ENCODE results near the gene PARD3. TPM values are rescaled to one million over a fixed set of nuclear protein-coding genes. Genes with fewer than 3 reads are reported as not detected.

Gene PARD3
- total RNA-seq, 1 experiment from 2014 or later: 51.8 TPM

DNA sequence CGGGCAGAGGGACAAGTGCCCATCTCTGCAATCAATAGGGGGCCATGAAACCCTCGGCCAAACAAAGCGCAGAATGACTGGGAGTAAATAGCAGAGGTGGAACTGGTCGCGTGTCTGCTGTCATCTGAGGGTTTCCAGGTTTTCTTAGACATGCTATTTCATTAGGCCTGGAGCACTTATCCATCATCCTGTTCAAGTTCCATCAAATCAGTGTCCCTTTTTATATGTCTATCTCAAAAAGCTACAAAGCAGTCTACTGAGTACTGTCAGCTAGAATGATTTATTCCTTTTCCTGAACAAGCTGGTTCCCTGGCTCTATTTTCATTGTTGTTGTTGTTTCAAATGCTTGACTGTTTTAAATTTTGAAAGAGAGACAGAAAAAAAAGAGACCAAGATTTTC, 590.5 kb downstream of the PARD3 start:
- H3K27me3 Mint-ChIP-seq (ENCODE audit: low read depth): no peaks in the 10 kb centered on the region
- H3K4me1 Mint-ChIP-seq: peaks cover 7% of the 10 kb centered on the region
- CTCF ChIA-PET: no interaction called here
- peaks cover 7% of the 10 kb centered on the region for H3K9me3 Mint-ChIP-seq
- no peak for DNase-seq (ENCODE audit: low spot score)
- TF ChIP-seq OVOL2 (CRISPR knock-in tag; IDR thresholded peaks at IDR 0.05; ENCODE audit: borderline replicate concordance): no peak
- no peak for TF ChIP-seq ETV6 (CRISPR knock-in tag; IDR thresholded peaks at IDR 0.05)
- TF ChIP-seq TEAD1 (CRISPR knock-in tag; IDR thresholded peaks at IDR 0.05): no peak
- no peak for TF ChIP-seq CBFB (CRISPR knock-in tag; IDR thresholded peaks at IDR 0.05; ENCODE audit: low read depth)
- no peak for TF ChIP-seq ZNF317 (CRISPR knock-in tag; IDR thresholded peaks at IDR 0.05; ENCODE audit: borderline replicate concordance, low read depth)
- no peak overlapping the region for H3K4me3 Mint-ChIP-seq
- no peak for ATAC-seq
- no peak overlapping the region for H3K27ac Mint-ChIP-seq
- POLR2A ChIA-PET: no interaction called here
- no peaks in the 10 kb centered on the region for H3K36me3 Mint-ChIP-seq

DNA sequence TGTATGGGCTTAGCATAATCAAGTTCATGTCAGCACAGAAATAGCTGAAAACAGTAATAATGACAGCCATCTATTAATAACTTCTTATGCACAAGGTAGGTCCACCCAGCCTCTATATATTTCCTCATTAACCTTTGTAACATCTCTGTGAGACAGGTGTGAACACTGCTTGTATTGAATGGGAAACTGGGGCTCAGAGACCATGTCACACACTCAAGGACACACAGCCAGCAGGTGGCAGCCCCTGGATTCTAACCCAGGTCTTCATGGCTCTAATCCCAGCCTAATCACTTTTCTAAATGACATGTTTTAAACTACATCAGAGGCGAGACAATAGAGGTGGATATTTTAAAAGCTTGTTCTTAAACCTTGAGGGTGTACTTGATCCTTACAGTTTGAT, 591.4 kb downstream of the PARD3 start:
- CTCF ChIA-PET: interaction anchor here (1.0 kb wide), 1 partner anchor 13 kb away, joined by 4 read pairs; no protein-coding TSS in a partner anchor

More for the DNA sequence above, 591.4 kb downstream of the PARD3 start:
- Mint-ChIP-seq H3K4me1 (peaks cover 11% of the 10 kb centered on the region), H3K27me3 (ENCODE audit: low read depth) (no peaks in the 10 kb centered on the region), H3K9me3 (peaks cover 7% of the 10 kb centered on the region), H3K27ac (no peak overlapping the region), H3K4me3 (no peak overlapping the region), H3K36me3 (no peaks in the 10 kb centered on the region)
- TF ChIP-seq ETV6 (CRISPR knock-in tag; IDR thresholded peaks at IDR 0.05) (no peak), CREM (CRISPR knock-in tag; IDR thresholded peaks at IDR 0.05) (no peak), FOXK1 (CRISPR knock-in tag; IDR thresholded peaks at IDR 0.05) (no peak), EMX1 (CRISPR knock-in tag; IDR thresholded peaks at IDR 0.05) (no peak), RORB (CRISPR knock-in tag; IDR thresholded peaks at IDR 0.05) (no peak), NFYB (CRISPR knock-in tag; conservative IDR thresholded peaks at IDR 0.05; ENCODE audit: low read depth) (no peak), TP53 (CRISPR knock-in tag; IDR thresholded peaks at IDR 0.05) (no peak)
- TF ChIP-seq, protein P1, sequence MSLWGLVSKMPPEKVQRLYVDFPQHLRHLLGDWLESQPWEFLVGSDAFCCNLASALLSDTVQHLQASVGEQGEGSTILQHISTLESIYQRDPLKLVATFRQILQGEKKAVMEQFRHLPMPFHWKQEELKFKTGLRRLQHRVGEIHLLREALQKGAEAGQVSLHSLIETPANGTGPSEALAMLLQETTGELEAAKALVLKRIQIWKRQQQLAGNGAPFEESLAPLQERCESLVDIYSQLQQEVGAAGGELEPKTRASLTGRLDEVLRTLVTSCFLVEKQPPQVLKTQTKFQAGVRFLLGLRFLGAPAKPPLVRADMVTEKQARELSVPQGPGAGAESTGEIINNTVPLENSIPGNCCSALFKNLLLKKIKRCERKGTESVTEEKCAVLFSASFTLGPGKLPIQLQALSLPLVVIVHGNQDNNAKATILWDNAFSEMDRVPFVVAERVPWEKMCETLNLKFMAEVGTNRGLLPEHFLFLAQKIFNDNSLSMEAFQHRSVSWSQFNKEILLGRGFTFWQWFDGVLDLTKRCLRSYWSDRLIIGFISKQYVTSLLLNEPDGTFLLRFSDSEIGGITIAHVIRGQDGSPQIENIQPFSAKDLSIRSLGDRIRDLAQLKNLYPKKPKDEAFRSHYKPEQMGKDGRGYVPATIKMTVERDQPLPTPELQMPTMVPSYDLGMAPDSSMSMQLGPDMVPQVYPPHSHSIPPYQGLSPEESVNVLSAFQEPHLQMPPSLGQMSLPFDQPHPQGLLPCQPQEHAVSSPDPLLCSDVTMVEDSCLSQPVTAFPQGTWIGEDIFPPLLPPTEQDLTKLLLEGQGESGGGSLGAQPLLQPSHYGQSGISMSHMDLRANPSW (CRISPR knock-in tag; conservative IDR thresholded peaks at IDR 0.05; ENCODE audit: low read depth): no peak
- TF ChIP-seq, protein P2, sequence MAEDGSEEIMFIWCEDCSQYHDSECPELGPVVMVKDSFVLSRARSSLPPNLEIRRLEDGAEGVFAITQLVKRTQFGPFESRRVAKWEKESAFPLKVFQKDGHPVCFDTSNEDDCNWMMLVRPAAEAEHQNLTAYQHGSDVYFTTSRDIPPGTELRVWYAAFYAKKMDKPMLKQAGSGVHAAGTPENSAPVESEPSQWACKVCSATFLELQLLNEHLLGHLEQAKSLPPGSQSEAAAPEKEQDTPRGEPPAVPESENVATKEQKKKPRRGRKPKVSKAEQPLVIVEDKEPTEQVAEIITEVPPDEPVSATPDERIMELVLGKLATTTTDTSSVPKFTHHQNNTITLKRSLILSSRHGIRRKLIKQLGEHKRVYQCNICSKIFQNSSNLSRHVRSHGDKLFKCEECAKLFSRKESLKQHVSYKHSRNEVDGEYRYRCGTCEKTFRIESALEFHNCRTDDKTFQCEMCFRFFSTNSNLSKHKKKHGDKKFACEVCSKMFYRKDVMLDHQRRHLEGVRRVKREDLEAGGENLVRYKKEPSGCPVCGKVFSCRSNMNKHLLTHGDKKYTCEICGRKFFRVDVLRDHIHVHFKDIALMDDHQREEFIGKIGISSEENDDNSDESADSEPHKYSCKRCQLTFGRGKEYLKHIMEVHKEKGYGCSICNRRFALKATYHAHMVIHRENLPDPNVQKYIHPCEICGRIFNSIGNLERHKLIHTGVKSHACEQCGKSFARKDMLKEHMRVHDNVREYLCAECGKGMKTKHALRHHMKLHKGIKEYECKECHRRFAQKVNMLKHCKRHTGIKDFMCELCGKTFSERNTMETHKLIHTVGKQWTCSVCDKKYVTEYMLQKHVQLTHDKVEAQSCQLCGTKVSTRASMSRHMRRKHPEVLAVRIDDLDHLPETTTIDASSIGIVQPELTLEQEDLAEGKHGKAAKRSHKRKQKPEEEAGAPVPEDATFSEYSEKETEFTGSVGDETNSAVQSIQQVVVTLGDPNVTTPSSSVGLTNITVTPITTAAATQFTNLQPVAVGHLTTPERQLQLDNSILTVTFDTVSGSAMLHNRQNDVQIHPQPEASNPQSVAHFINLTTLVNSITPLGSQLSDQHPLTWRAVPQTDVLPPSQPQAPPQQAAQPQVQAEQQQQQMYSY (CRISPR knock-in tag; IDR thresholded peaks at IDR 0.05): no peak
- TF ChIP-seq, protein P3, sequence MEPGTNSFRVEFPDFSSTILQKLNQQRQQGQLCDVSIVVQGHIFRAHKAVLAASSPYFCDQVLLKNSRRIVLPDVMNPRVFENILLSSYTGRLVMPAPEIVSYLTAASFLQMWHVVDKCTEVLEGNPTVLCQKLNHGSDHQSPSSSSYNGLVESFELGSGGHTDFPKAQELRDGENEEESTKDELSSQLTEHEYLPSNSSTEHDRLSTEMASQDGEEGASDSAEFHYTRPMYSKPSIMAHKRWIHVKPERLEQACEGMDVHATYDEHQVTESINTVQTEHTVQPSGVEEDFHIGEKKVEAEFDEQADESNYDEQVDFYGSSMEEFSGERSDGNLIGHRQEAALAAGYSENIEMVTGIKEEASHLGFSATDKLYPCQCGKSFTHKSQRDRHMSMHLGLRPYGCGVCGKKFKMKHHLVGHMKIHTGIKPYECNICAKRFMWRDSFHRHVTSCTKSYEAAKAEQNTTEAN (CRISPR knock-in tag; IDR thresholded peaks at IDR 0.05): no peak
- TF ChIP-seq, protein P4, sequence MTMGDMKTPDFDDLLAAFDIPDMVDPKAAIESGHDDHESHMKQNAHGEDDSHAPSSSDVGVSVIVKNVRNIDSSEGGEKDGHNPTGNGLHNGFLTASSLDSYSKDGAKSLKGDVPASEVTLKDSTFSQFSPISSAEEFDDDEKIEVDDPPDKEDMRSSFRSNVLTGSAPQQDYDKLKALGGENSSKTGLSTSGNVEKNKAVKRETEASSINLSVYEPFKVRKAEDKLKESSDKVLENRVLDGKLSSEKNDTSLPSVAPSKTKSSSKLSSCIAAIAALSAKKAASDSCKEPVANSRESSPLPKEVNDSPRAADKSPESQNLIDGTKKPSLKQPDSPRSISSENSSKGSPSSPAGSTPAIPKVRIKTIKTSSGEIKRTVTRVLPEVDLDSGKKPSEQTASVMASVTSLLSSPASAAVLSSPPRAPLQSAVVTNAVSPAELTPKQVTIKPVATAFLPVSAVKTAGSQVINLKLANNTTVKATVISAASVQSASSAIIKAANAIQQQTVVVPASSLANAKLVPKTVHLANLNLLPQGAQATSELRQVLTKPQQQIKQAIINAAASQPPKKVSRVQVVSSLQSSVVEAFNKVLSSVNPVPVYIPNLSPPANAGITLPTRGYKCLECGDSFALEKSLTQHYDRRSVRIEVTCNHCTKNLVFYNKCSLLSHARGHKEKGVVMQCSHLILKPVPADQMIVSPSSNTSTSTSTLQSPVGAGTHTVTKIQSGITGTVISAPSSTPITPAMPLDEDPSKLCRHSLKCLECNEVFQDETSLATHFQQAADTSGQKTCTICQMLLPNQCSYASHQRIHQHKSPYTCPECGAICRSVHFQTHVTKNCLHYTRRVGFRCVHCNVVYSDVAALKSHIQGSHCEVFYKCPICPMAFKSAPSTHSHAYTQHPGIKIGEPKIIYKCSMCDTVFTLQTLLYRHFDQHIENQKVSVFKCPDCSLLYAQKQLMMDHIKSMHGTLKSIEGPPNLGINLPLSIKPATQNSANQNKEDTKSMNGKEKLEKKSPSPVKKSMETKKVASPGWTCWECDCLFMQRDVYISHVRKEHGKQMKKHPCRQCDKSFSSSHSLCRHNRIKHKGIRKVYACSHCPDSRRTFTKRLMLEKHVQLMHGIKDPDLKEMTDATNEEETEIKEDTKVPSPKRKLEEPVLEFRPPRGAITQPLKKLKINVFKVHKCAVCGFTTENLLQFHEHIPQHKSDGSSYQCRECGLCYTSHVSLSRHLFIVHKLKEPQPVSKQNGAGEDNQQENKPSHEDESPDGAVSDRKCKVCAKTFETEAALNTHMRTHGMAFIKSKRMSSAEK (CRISPR knock-in tag; IDR thresholded peaks at IDR 0.05; ENCODE audit: borderline replicate concordance): no peak
- POLR2A ChIA-PET: no interaction called here
- DNase-seq (ENCODE audit: low spot score): no peak
- ATAC-seq: no peak
